Activated CD4-positive, alpha-beta T cell treated with anti-CD3 and anti-CD28 coated beads, Interleukin-10, Interleukin-2, amounts not matched to agents 100 ng/mL and 50 ng/mL, durations not matched to agents 16 hours and 8 hours (primary cell): ENCODE data around the gene HRC.
A peak's percentile ranks its signal among the peaks of the same experiment; 100 is the strongest.

ENCODE experiments used
- DNase-seq: peaks from one replicate; pipeline ENCODE4 v3.0.0-alpha.2; 2020

HRC gene

GRCh38 chr19:49113762-49114629 is 41.2 kb downstream of the HRC start, which contains the start of gene LIN7B:
Gene LIN7B (plus strand): TSS chr19:49114370. CDS start chr19:49114405, 35 bp downstream.
- peak; percentile 80 for DNase-seq

GRCh38 chr19:49111218-49111998 is 43.8 kb downstream of the HRC start:
- DNase-seq: no peak

GRCh38 chr19:49110567-49110966 is 44.6 kb downstream of the HRC start:
- no peak for DNase-seq

- no peak for DNase-seq
Observed at GRCh38 chr19:49109569-49110233, 45.5 kb downstream of the HRC start.

- DNase-seq: no peak
Observed at GRCh38 chr19:49109051-49109450, 46.1 kb downstream of the HRC start.

GRCh38 chr19:49107625-49108459 is 47.4 kb downstream of the HRC start:
- no peak for DNase-seq

GRCh38 chr19:49106648-49107135 is 48.5 kb downstream of the HRC start:
- DNase-seq: peak; percentile 70

- DNase-seq: no peak
Observed at GRCh38 chr19:49104229-49104864, 50.8 kb downstream of the HRC start.

- no peak for DNase-seq
Observed at GRCh38 chr19:49103331-49104085, 51.7 kb downstream of the HRC start.

- DNase-seq: no peak
Observed at GRCh38 chr19:49102303-49102702, 52.9 kb downstream of the HRC start.
